Nephron (organoid): ENCODE results near the gene GNAZ.

Experiments used
- H3K27ac Mint-ChIP-seq, 3 experiments: 2 replicates each; pipeline ENCODE4 v1.8.0; 2020; ENCODE audit warnings: mixed read lengths in 3 of 3, mild to moderate bottlenecking in 2 of 3, moderate library complexity in 1 of 3
- H3K27me3 Mint-ChIP-seq: 2 replicates; pipeline ENCODE4 v1.8.0; 2021; ENCODE audit warnings: low read depth, mild to moderate bottlenecking, moderate library complexity, mixed read lengths
- H3K36me3 Mint-ChIP-seq: 2 replicates; pipeline ENCODE4 v1.8.0; 2020; ENCODE audit warnings: low read depth, mixed read lengths
- H3K4me1 Mint-ChIP-seq: 2 replicates; pipeline ENCODE4 v1.8.0; 2020; ENCODE audit warnings: mixed read lengths
- H3K4me3 Mint-ChIP-seq, 3 experiments: 2 replicates each; pipeline ENCODE4 v1.8.0; 2020; ENCODE audit warnings: mild to moderate bottlenecking in 3 of 3, mixed read lengths in 3 of 3, moderate library complexity in 2 of 3
- H3K9me3 Mint-ChIP-seq: 2 replicates; pipeline ENCODE4 v1.8.0; 2020; ENCODE audit warnings: mixed read lengths
- CTCF ChIP-seq, 3 experiments: fragments of 200-600 bp; sonication (generic); IDR thresholded peaks; one replicate each; pipeline ENCODE4 v1.5.0; 2021; ENCODE audit warnings: antibody characterized with exemption in 3 of 3; ENCODE audit not compliant: unreplicated experiment in 3 of 3

The GNAZ gene

GRCh38 chr22:23062616-23063538 is 7.4 kb upstream of the GNAZ start:
- peaks cover 32% of the 10 kb centered on the region for H3K27me3 Mint-ChIP-seq
- no peaks in the 10 kb centered on the region for H3K9me3 Mint-ChIP-seq
- H3K4me1 Mint-ChIP-seq = no peaks in the 10 kb centered on the region
- no peak overlapping the region for H3K27ac Mint-ChIP-seq
- H3K36me3 Mint-ChIP-seq = no peaks in the 10 kb centered on the region
- no peak for TF ChIP-seq CTCF (IDR thresholded peaks at IDR 0.05; ENCODE audit: unreplicated experiment in 3 of 3)
- H3K4me3 Mint-ChIP-seq = no peak overlapping the region

GRCh38 chr22:23063539-23064380 is 6.6 kb upstream of the GNAZ start:
- H3K27ac Mint-ChIP-seq = no peak overlapping the region
- H3K36me3 Mint-ChIP-seq = no peaks in the 10 kb centered on the region
- H3K4me3 Mint-ChIP-seq = no peak overlapping the region
- no peaks in the 10 kb centered on the region for H3K9me3 Mint-ChIP-seq
- H3K27me3 Mint-ChIP-seq = peaks cover 41% of the 10 kb centered on the region
- no peaks in the 10 kb centered on the region for H3K4me1 Mint-ChIP-seq
- TF ChIP-seq CTCF (IDR thresholded peaks at IDR 0.05; ENCODE audit: unreplicated experiment in 3 of 3) = no peak

- Mint-ChIP-seq H3K4me1 (no peaks in the 10 kb centered on the region), H3K27ac (no peak overlapping the region), H3K4me3 (no peak overlapping the region), H3K27me3 (peaks cover 46% of the 10 kb centered on the region), H3K36me3 (no peaks in the 10 kb centered on the region), H3K9me3 (no peaks in the 10 kb centered on the region)
- no peak for TF ChIP-seq CTCF (IDR thresholded peaks at IDR 0.05; ENCODE audit: unreplicated experiment in 3 of 3)
Measured at GRCh38 chr22:23064381-23065068, 5.8 kb upstream of the GNAZ start.

GRCh38 chr22:23065069-23065451 is 5.3 kb upstream of the GNAZ start:
- Mint-ChIP-seq H3K9me3 (no peaks in the 10 kb centered on the region), H3K4me1 (no peaks in the 10 kb centered on the region), H3K27ac (no peak overlapping the region), H3K27me3 (peaks cover 42% of the 10 kb centered on the region), H3K4me3 (no peak overlapping the region), H3K36me3 (no peaks in the 10 kb centered on the region)
- TF ChIP-seq CTCF (IDR thresholded peaks at IDR 0.05; ENCODE audit: unreplicated experiment in 3 of 3) = no peak

GRCh38 chr22:23065495-23066122 is 4.7 kb upstream of the GNAZ start:
- Mint-ChIP-seq H3K9me3 (no peaks in the 10 kb centered on the region), H3K27ac (no peak overlapping the region), H3K4me3 (peak overlapping the region in 1 of 3 experiments; percentile 5), H3K4me1 (no peaks in the 10 kb centered on the region), H3K27me3 (peaks cover 40% of the 10 kb centered on the region), H3K36me3 (no peaks in the 10 kb centered on the region)
- no peak for TF ChIP-seq CTCF (IDR thresholded peaks at IDR 0.05; ENCODE audit: unreplicated experiment in 3 of 3)
